PC-3 (cell line): ENCODE measurements around the gene ZCCHC7. TPM values are rescaled to one million over a fixed set of nuclear protein-coding genes. Genes with fewer than 3 reads are reported as not detected.

Experiments used
- ATAC-seq: fragments of 200-7000 bp; cut with Tn5 transposase; 2 replicates; pipeline ENCODE4 v1.9.1; 2020; ENCODE audit warnings: mild to moderate bottlenecking, moderate library complexity
- BruUV-seq: library from RNA; stranded (reverse); fragments of 400-500 nt; replicated peaks from 2 replicates; lab custom pipeline; 2021; lab: Mats Ljungman, UMichigan
- CTCF ChIA-PET: fragments of 300-600 bp; sonication (Branson Sonifier 250); formaldehyde crosslinking; loops from one replicate; lab custom pipeline; 2022; ENCODE audit warnings: antibody characterized with exemption; lab: Charles Lee
- POLR2A ChIA-PET: fragments of 300-600 bp; sonication (Branson Sonifier 250); formaldehyde crosslinking; loops from one replicate; lab custom pipeline; 2022; ENCODE audit warnings: antibody characterized with exemption; ENCODE audit not compliant: unreplicated experiment; lab: Charles Lee
- DNase-seq: peaks from one replicate; pipeline ENCODE4 v3.0.0-alpha.2; 2015
- H2AFZ ChIP-seq: fragments of 300-600 bp; sonication (generic); 2 replicates; pipeline ENCODE4 v1.6.0; 2016; ENCODE audit warnings: antibody characterized with exemption, low read length
- H3F3A ChIP-seq: fragments of 300-600 bp; sonication (generic); one replicate; pipeline ENCODE4 v1.6.0; 2017; ENCODE audit warnings: antibody characterized with exemption, low read length, control low read depth, mild to moderate bottlenecking; ENCODE audit not compliant: unreplicated experiment
- H3K27ac ChIP-seq: fragments of 300-600 bp; sonication (generic); 2 replicates; pipeline ENCODE4 v1.5.1; 2016; ENCODE audit warnings: mild to moderate bottlenecking, low read length
- H3K27me3 ChIP-seq: fragments of 300-600 bp; sonication (generic); 2 replicates; pipeline ENCODE4 v1.6.1; 2016; ENCODE audit warnings: low read length, mixed read lengths
- H3K36me3 ChIP-seq: fragments of 300-600 bp; sonication (generic); 2 replicates; pipeline ENCODE4 v1.6.1; 2016; ENCODE audit warnings: low read depth, mixed run types, low read length, mixed read lengths
- H3K4me1 ChIP-seq: fragments of 300-600 bp; sonication (generic); 2 replicates; pipeline ENCODE4 v1.5.1; 2016; ENCODE audit warnings: low read length; ENCODE audit not compliant: insufficient read depth
- H3K4me2 ChIP-seq: fragments of 300-600 bp; sonication (generic); 2 replicates; pipeline ENCODE4 v1.6.0; 2016; ENCODE audit warnings: low read length
- H3K4me3 ChIP-seq: fragments of 300-600 bp; sonication (generic); 2 replicates; pipeline ENCODE4 v1.5.1; 2016; ENCODE audit warnings: mild to moderate bottlenecking, low read length, mixed read lengths
- H3K79me2 ChIP-seq: fragments of 300-600 bp; sonication (generic); 2 replicates; pipeline ENCODE4 v1.6.1; 2017; ENCODE audit warnings: low read length, mixed read lengths
- H3K9ac ChIP-seq: fragments of 300-600 bp; sonication (generic); 2 replicates; pipeline ENCODE4 v1.6.0; 2016; ENCODE audit warnings: mild to moderate bottlenecking, low read length
- H3K9me2 ChIP-seq: fragments of 300-600 bp; sonication (generic); replicated peaks from 2 replicates; pipeline ENCODE4 v1.6.1; 2016; ENCODE audit warnings: mixed run types, low read length, mixed read lengths
- H3K9me3 ChIP-seq: fragments of 300-600 bp; sonication (generic); 2 replicates; pipeline ENCODE4 v1.6.1; 2016; ENCODE audit warnings: low read length, mixed read lengths
- H4K20me1 ChIP-seq: fragments of 300-600 bp; sonication (generic); 2 replicates; pipeline ENCODE4 v1.6.1; 2016; ENCODE audit warnings: low read length, mixed read lengths
- EZH2 ChIP-seq: fragments of 300-600 bp; sonication (generic); IDR thresholded peaks from one replicate; pipeline ENCODE4 v1.6.1; 2017; ENCODE audit warnings: antibody characterized with exemption, mild to moderate bottlenecking, low read length; ENCODE audit not compliant: unreplicated experiment
- EZH2phosphoT487 ChIP-seq: fragments of 300-600 bp; sonication (generic); IDR thresholded peaks from 2 replicates; pipeline ENCODE4 v1.6.1; 2018; ENCODE audit warnings: mild to moderate bottlenecking, antibody characterized with exemption, low read length, borderline replicate concordance
- intact Hi-C: fragments of 100-400 bp; cut with micrococcal nuclease; formaldehyde crosslinking; loops from 2 replicates; pipeline ENCODE4 v1.9.0; 2023
- total RNA-seq: library from RNA; depleted of rRNA; stranded (reverse); fragments of >200 nt; gene quantifications from 2 replicates; pipeline ENCODE4 v1.2.3, GENCODE V29; 2014
- TF ChIP-seq, protein P1 (sequence below): fragments of 300-600 bp; sonication (generic); conservative IDR thresholded peaks from 2 replicates; pipeline ENCODE4 v1.5.1; 2017; ENCODE audit warnings: antibody characterized with exemption, low read depth, mild to moderate bottlenecking, low read length

ZCCHC7 gene
- total RNA-seq, 1 experiment from 2014 or later: 6.5 TPM

- Histone ChIP-seq H3K79me2 (no peaks in the 10 kb centered on the region), H3K27ac (no peak overlapping the region), H4K20me1 (no peaks in the 10 kb centered on the region), H3K4me1 (peaks cover 9% of the 10 kb centered on the region), H3K9me3 (no peaks in the 10 kb centered on the region), H2AFZ (no peak overlapping the region), H3K36me3 (no peaks in the 10 kb centered on the region; the same call in 1 of the 2 replicates), H3K4me2 (no peak overlapping the region), H3K9ac (no peak overlapping the region), H3F3A (no peaks in the 10 kb centered on the region), H3K4me3 (no peak overlapping the region), H3K27me3 (no peaks in the 10 kb centered on the region), H3K9me2 (no peaks in the 10 kb centered on the region)
- no peak for TF ChIP-seq EZH2phosphoT487
- TF ChIP-seq, protein P1, sequence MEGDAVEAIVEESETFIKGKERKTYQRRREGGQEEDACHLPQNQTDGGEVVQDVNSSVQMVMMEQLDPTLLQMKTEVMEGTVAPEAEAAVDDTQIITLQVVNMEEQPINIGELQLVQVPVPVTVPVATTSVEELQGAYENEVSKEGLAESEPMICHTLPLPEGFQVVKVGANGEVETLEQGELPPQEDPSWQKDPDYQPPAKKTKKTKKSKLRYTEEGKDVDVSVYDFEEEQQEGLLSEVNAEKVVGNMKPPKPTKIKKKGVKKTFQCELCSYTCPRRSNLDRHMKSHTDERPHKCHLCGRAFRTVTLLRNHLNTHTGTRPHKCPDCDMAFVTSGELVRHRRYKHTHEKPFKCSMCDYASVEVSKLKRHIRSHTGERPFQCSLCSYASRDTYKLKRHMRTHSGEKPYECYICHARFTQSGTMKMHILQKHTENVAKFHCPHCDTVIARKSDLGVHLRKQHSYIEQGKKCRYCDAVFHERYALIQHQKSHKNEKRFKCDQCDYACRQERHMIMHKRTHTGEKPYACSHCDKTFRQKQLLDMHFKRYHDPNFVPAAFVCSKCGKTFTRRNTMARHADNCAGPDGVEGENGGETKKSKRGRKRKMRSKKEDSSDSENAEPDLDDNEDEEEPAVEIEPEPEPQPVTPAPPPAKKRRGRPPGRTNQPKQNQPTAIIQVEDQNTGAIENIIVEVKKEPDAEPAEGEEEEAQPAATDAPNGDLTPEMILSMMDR: no peak
- TF ChIP-seq EZH2: no peak
- no TSS peak for BruUV-seq
- intact Hi-C loops: no loop called here
- ATAC-seq (no peak), DNase-seq (no peak)
- ChIA-PET POLR2A (no interaction called here), CTCF (no interaction called here)
Measured at GRCh38 chr9:37152365-37152764, 32.0 kb downstream of the ZCCHC7 start.

GRCh38 chr9:37155601-37156000 lies 35.2 kb downstream of the ZCCHC7 start:
- H2AFZ ChIP-seq: no peak overlapping the region
- peaks cover 9% of the 10 kb centered on the region for H3K4me1 ChIP-seq
- H3K9me2 ChIP-seq: no peaks in the 10 kb centered on the region
- H3K4me2 ChIP-seq: no peak overlapping the region
- H3F3A ChIP-seq: no peaks in the 10 kb centered on the region
- ChIA-PET POLR2A (no interaction called here), CTCF (no interaction called here)
- no peaks in the 10 kb centered on the region for H3K9me3 ChIP-seq
- no peak overlapping the region for H3K4me3 ChIP-seq
- TF ChIP-seq, protein P1: no peak
- TF ChIP-seq EZH2 (no peak), EZH2phosphoT487 (no peak)
- no peaks in the 10 kb centered on the region for H4K20me1 ChIP-seq
- H3K79me2 ChIP-seq: no peaks in the 10 kb centered on the region
- H3K36me3 ChIP-seq: no peaks in the 10 kb centered on the region; the same call in none of the 2 replicates
- H3K27me3 ChIP-seq: no peaks in the 10 kb centered on the region
- H3K9ac ChIP-seq: no peak overlapping the region
- no TSS peak for BruUV-seq
- H3K27ac ChIP-seq: no peak overlapping the region
- intact Hi-C loops: no loop called here
- DNase-seq: no peak
- no peak; the same call in 1 of the 2 replicates for ATAC-seq

DNA sequence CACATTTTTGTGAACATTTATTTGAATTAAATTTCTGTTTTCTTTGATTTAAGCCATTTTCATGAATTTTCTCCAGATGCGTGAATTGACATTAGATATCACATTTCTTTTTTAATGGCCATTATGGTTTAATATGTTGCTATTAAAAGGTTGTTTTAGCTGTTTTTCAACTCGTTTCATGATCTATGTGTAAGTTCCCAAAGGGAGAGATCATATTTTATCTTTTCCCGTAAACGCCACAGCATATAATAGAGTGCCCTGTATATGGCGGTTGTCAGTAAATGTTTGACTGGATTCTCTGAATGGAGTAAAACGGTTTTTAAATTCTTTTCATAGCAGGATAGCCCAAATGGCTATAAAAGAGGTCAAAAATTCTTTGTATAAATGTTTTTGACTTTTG lies 35.8 kb downstream of the ZCCHC7 start:
- TF ChIP-seq EZH2phosphoT487: no peak
- no peak overlapping the region for H3K4me3 ChIP-seq
- ATAC-seq (no peak), DNase-seq (no peak)
- no peaks in the 10 kb centered on the region for H3K9me2 ChIP-seq
- BruUV-seq: no TSS peak
- no peak overlapping the region for H3K27ac ChIP-seq
- ChIA-PET POLR2A (no interaction called here), CTCF (no interaction called here)
- H4K20me1 ChIP-seq: no peaks in the 10 kb centered on the region
- peaks cover 9% of the 10 kb centered on the region for H3K4me1 ChIP-seq
- H3K9me3 ChIP-seq: no peaks in the 10 kb centered on the region
- no peak overlapping the region for H3K4me2 ChIP-seq
- H2AFZ ChIP-seq: no peak overlapping the region
- H3K27me3 ChIP-seq: no peaks in the 10 kb centered on the region
- H3K79me2 ChIP-seq: no peaks in the 10 kb centered on the region
- intact Hi-C loops: no loop called here
- H3F3A ChIP-seq: no peaks in the 10 kb centered on the region
- H3K36me3 ChIP-seq: no peaks in the 10 kb centered on the region; the same call in none of the 2 replicates
- no peak overlapping the region for H3K9ac ChIP-seq
